Glomerular endothelial cell (primary cell): ENCODE data around the gene SIL1. TPM values are rescaled to one million over a fixed set of nuclear protein-coding genes. Genes with fewer than 3 reads are reported as not detected.

Source experiments
- DNase-seq: peaks from one replicate; pipeline ENCODE4 v3.0.0-alpha.2; 2011; ENCODE audit warnings: low read depth, low spot score; ENCODE audit errors: extremely low read depth
- total RNA-seq: library from RNA; depleted of rRNA; stranded (reverse); fragments of >200 nt; gene quantifications from 2 replicates; pipeline ENCODE4 v1.2.3, GENCODE V29; 2015

Gene SIL1
- total RNA-seq, 1 donor from 2014 or later: 48.7 TPM

- DNase-seq: no peak
Observed at GRCh38 chr5:138964647-138965201, 233.4 kb downstream of the SIL1 start.

GRCh38 chr5:138963763-138964371 lies 234.3 kb downstream of the SIL1 start:
- no peak for DNase-seq

GRCh38 chr5:138962614-138963370 lies 235.4 kb downstream of the SIL1 start:
- DNase-seq: no peak

- DNase-seq: no peak
Observed at GRCh38 chr5:138961729-138962128, 236.4 kb downstream of the SIL1 start.

- no peak for DNase-seq
Observed at GRCh38 chr5:138961221-138961620, 236.9 kb downstream of the SIL1 start.

- no peak for DNase-seq
Observed at GRCh38 chr5:138960145-138960692, 237.9 kb downstream of the SIL1 start.

- no peak for DNase-seq
Observed at GRCh38 chr5:138956801-138957200, 241.4 kb downstream of the SIL1 start.

GRCh38 chr5:138955671-138956295 lies 242.4 kb downstream of the SIL1 start:
- no peak for DNase-seq

GRCh38 chr5:138955013-138955660 lies 243.0 kb downstream of the SIL1 start:
- no peak for DNase-seq

- no peak for DNase-seq
Observed at GRCh38 chr5:138954257-138955012, 243.7 kb downstream of the SIL1 start.

- no peak for DNase-seq
Observed at GRCh38 chr5:138953387-138954256, 244.5 kb downstream of the SIL1 start.

- DNase-seq: no peak
Observed at GRCh38 chr5:138952962-138953361, 245.2 kb downstream of the SIL1 start.

GRCh38 chr5:138951986-138952735 lies 246.0 kb downstream of the SIL1 start:
- no peak for DNase-seq

- no peak for DNase-seq
Observed at GRCh38 chr5:138951091-138951985, 246.8 kb downstream of the SIL1 start.

GRCh38 chr5:138950421-138951031 lies 247.6 kb downstream of the SIL1 start:
- DNase-seq: no peak

- no peak for DNase-seq
Observed at GRCh38 chr5:138949988-138950387, 248.2 kb downstream of the SIL1 start.

- no peak for DNase-seq
Observed at GRCh38 chr5:138949223-138949574, 249.0 kb downstream of the SIL1 start.
